ENCODE results near the gene SUDS3.

- no peak for TF ChIP-seq CTCF (conservative IDR thresholded peaks at IDR 0.05)
- TF ChIP-seq EZH2 (IDR thresholded peaks at IDR 0.05; ENCODE audit: low read depth), result no peak
These were observed 22.6 kb upstream of the SUDS3 start for GRCh38 chr12:118353721-118354120.

Measured in PC-9 (cell line).